HCT116 (cell line): Measurements from ENCODE around the gene GRIN2B.

Source experiments
- CTCF ChIP-seq, 3 experiments: fragments of 200-600 bp in 1 of 3; sonication (generic) in 1 of 3; IDR thresholded peaks in 2 of 3; conservative IDR thresholded peaks in 1 of 3; 2 replicates each; pipeline ENCODE4 v1.5.1; 2012 to 2017; ENCODE audit warnings: low read depth in 2 of 3, low read length in 2 of 3, antibody characterized with exemption in 1 of 3, borderline replicate concordance in 1 of 3, control low read depth in 1 of 3, mild to moderate bottlenecking in 1 of 3, mixed read lengths in 1 of 3, mixed run types in 1 of 3, moderate library complexity in 1 of 3; ENCODE audit not compliant: insufficient read depth in 1 of 3
- ELF1 ChIP-seq: IDR thresholded peaks from 2 replicates; pipeline ENCODE4 v1.6.1; 2012; ENCODE audit warnings: low read depth, borderline replicate concordance
- POLR2A ChIP-seq: IDR thresholded peaks from 2 replicates; pipeline ENCODE4 v1.7.0; 2011; ENCODE audit warnings: borderline replicate concordance; ENCODE audit not compliant: insufficient read depth, insufficient read length; ENCODE audit errors: extremely low read depth
- RAD21 ChIP-seq: IDR thresholded peaks from 2 replicates; pipeline ENCODE4 v1.6.1; 2012; ENCODE audit warnings: low read depth, mild to moderate bottlenecking
- SP1 ChIP-seq: IDR thresholded peaks from 2 replicates; pipeline ENCODE4 v1.6.1; 2012; ENCODE audit warnings: low read depth

GRCh38 chr12:13957576-13957975 is 23.8 kb downstream of the GRIN2B start:
- TF ChIP-seq CTCF (IDR thresholded peaks at IDR 0.05 in 2 of 3, conservative IDR thresholded peaks at IDR 0.05 in 1 of 3; ENCODE audit: borderline replicate concordance in 1 of 3, insufficient read depth in 1 of 3, low read depth in 2 of 3, low read length in 2 of 3) (no peak), RAD21 (no peak), POLR2A (no peak), ELF1 (no peak), SP1 (no peak)
